Esophagus squamous epithelium (tissue), 5 donors: Measurements from ENCODE around the gene MOGAT3. TPM values are rescaled to one million over a fixed set of nuclear protein-coding genes. Genes with fewer than 3 reads are reported as not detected.

Experiments
- DNase-seq: peaks from one replicate; lab custom pipeline; 2025; lab: John Stamatoyannopoulos, UW
- H3K27ac ChIP-seq, 4 donors: fragments of 200-600 bp; sonication (generic); one replicate each; pipeline ENCODE4 v1.5.1; 2016 to 2019; ENCODE audit warnings: mild to moderate bottlenecking in 1 of 4
- H3K27me3 ChIP-seq, 4 donors: fragments of 200-600 bp; sonication (generic); 1 replicate in 3 of 4; 2 replicates in 1 of 4; pipeline versions ENCODE4 v1.5.1 to v1.6.0; 2017 to 2021; ENCODE audit warnings: antibody characterized with exemption in 1 of 4
- H3K36me3 ChIP-seq, 3 donors: fragments of 200-600 bp; sonication (generic); one replicate each; pipeline ENCODE4 v1.5.1; 2016 to 2019
- H3K4me1 ChIP-seq, 3 donors: fragments of 200-600 bp; sonication (generic); one replicate each; pipeline ENCODE4 v1.5.1; 2017 to 2019
- H3K4me3 ChIP-seq, 4 donors: fragments of 200-600 bp; sonication (generic); 1 replicate in 3 of 4; 2 replicates in 1 of 4; pipeline ENCODE4 v1.5.1; 2016 to 2019; ENCODE audit warnings: mild to moderate bottlenecking in 2 of 4, moderate library complexity in 1 of 4
- H3K9me3 ChIP-seq, 3 donors: fragments of 200-600 bp; sonication (generic); one replicate each; pipeline ENCODE4 v1.5.1; 2016 to 2019
- CTCF ChIP-seq, 6 experiments: fragments of 450-650 bp in 4 of 6; fragments of 200-600 bp in 2 of 6; sonication (generic) in 2 of 6; IDR thresholded peaks; one replicate each; pipeline ENCODE4 v1.5.1; 2016 to 2019; ENCODE audit warnings: antibody characterized with exemption in 6 of 6, mild to moderate bottlenecking in 4 of 6, moderate library complexity in 4 of 6
- POLR2A ChIP-seq, 4 donors: fragments of 450-650 bp; IDR thresholded peaks; one replicate each; pipeline ENCODE4 v1.6.1; 2017; ENCODE audit warnings: antibody characterized with exemption in 4 of 4, mild to moderate bottlenecking in 4 of 4, moderate library complexity in 3 of 4
- WGBS, 2 donors: methylation state at CpG; one replicate each; pipeline ENCODE4 v1.1.5; 2018; 5-methylcytosine and 5-hydroxymethylcytosine counted together
- intact Hi-C: fragments of 100-400 bp; cut with DNase I; formaldehyde crosslinking; loops from one replicate; pipeline ENCODE4 v1.15.0; 2022
- total RNA-seq, 4 donors: library from RNA; depleted of rRNA; stranded (reverse); fragments of >200 nt; gene quantifications; one replicate each; pipeline ENCODE4 v1.1.0, GENCODE V29; 2016
- donor health status: DM: yes; HTN: yes; CAD: no.

MOGAT3 gene, protein sequence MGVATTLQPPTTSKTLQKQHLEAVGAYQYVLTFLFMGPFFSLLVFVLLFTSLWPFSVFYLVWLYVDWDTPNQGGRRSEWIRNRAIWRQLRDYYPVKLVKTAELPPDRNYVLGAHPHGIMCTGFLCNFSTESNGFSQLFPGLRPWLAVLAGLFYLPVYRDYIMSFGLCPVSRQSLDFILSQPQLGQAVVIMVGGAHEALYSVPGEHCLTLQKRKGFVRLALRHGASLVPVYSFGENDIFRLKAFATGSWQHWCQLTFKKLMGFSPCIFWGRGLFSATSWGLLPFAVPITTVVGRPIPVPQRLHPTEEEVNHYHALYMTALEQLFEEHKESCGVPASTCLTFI
- total RNA-seq: not detected

DNA sequence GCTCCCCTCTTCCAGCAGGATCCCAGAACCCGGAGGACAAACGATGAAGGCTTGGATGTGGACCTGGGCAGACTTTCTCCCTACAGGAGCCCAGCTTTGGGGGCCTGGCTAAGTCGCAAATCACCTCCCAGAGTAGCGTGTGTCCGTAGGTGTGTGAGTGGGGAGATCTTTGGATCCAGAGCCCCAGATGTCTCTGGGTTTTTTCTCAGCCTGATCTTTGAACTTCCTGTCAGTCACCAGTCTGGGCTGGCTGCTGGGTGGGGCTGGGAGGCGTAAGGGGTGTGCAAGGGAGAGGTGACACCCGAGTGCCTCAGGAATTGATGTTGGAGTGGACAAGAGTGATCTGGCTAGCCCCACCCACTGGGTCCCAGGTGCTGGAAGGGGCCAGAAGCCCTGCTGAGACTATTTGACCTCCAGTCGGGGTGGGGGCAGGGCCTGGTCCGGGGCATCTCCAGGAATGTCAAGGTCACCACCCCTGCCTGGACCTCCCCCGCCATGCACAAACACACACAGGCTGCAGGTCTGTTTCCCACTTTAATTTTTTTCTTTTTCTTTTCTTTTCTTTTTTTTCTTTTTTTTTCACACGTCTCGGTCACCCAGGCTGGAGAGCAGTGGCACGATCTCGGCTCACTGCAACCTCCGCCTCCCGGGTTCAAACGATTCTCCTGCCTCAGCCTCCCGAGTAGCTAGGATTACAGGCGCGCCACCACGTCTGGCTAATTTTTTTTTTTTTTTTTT is at the start of gene MOGAT3:
TSS of gene MOGAT3 (minus strand) at position 175 of the 738 bp plus-strand sequence. CDS start 182 bp downstream, outside the sequence.
- no peaks in the 10 kb centered on the region for H3K36me3 ChIP-seq
- TF ChIP-seq CTCF (IDR thresholded peaks at IDR 0.05): no peak
- no peak for TF ChIP-seq POLR2A (IDR thresholded peaks at IDR 0.05)
- intact Hi-C loops: no loop called here
- H3K27me3 ChIP-seq: peaks cover 0 to 80% (median 18%) of the 10 kb centered on the region in 4 donors
- no peaks in the 10 kb centered on the region for H3K9me3 ChIP-seq
- WGBS, 2 donors: 33 to 48% methylated on average over 14 to 16 of the region's 21 CpGs
- H3K4me1 ChIP-seq: peaks cover 6 to 14% (median 10%) of the 10 kb centered on the region in 3 donors
- DNase-seq: no peak
- peak within 1 kb of the TSS in 2 of 4 donors; percentile 22 to 48 for H3K4me3 ChIP-seq
- no peak within 1 kb of the TSS for H3K27ac ChIP-seq

GRCh38 chr7:101250324-101250723 is 49.5 kb upstream of the MOGAT3 start:
- H3K36me3 ChIP-seq: peaks cover 0 to 41% (median 0%) of the 10 kb centered on the region in 3 donors

DNA sequence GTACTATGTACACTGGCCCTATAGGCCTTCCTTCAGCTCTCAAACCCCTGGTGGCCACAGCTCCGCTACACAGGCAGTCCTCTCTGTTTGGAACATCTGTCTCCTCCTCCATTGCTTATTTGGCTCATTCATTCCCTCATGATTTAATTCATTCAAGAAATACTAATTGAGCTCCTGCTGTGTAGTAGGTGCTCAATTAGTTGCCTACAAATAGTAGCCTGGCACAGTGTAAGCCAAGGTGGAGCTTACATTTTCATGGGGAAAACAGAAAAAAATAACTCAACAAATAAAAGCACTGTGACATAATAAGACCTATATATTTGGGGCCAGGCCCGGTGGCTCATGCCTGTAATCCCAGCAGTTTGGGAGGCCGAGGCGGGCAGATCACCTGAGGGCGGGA is 47.4 kb upstream of the MOGAT3 start:
- no peak for DNase-seq
- 92 to 94% methylated on average over 4 to 5 of the region's 5 CpGs for WGBS, 2 donors
- peaks cover 17 to 59% (median 32%) of the 10 kb centered on the region in 3 donors for H3K4me1 ChIP-seq
- peaks cover 0 to 41% (median 0%) of the 10 kb centered on the region in 3 donors for H3K36me3 ChIP-seq
- TF ChIP-seq CTCF (IDR thresholded peaks at IDR 0.05): no peak
- TF ChIP-seq POLR2A (IDR thresholded peaks at IDR 0.05): no peak
- intact Hi-C loops: no loop called here
- no peak overlapping the region for H3K27ac ChIP-seq
- H3K27me3 ChIP-seq: no peaks in the 10 kb centered on the region
- no peak overlapping the region for H3K4me3 ChIP-seq
- H3K9me3 ChIP-seq: no peaks in the 10 kb centered on the region

More at GRCh38 chr7:101250324-101250723, 49.5 kb upstream of the MOGAT3 start:
- 86 to 92% methylated on average over 3 of the region's 3 CpGs for WGBS, 2 donors
- no peak for TF ChIP-seq CTCF (IDR thresholded peaks at IDR 0.05)
- TF ChIP-seq POLR2A (IDR thresholded peaks at IDR 0.05): no peak
- no peaks in the 10 kb centered on the region for H3K9me3 ChIP-seq
- H3K27me3 ChIP-seq: no peaks in the 10 kb centered on the region
- DNase-seq: no peak
- intact Hi-C loops: no loop called here
- H3K27ac ChIP-seq: no peak overlapping the region
- H3K4me1 ChIP-seq: peaks cover 7 to 44% (median 23%) of the 10 kb centered on the region in 3 donors
- H3K4me3 ChIP-seq: no peak overlapping the region

DNA sequence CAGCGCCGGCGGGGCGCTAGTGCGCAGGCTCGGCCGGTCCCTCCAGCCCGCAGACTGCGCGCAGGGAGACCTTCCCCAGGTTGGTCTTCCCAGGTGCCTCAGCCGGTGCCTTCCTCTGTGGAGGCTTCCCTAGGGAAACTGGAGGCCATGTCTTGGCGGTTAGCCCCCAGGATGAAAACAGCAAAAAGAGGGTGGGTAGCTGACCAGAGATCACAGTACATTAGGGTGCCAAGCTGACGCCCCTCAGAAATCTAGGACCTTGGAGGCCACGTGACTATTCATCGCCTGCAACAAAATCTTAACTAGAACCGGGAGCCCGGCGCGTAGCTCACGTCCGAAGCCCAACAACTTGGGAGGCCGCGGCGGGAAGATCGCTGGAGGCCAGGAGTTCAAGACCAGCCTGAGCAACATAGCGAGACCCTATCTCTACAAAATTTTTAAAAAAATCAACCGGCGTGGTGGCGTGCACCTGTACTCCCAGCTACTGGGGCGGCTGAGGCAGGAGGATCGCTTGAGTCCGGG is 44.4 kb upstream of the MOGAT3 start:
- H3K4me3 ChIP-seq: peak overlapping the region; percentile 78 to 86 (median 84)
- 43 to 52% methylated on average over 16 to 18 of the region's 32 CpGs for WGBS, 2 donors

More for the DNA sequence above, 44.4 kb upstream of the MOGAT3 start:
- Histone ChIP-seq H3K9me3 (no peaks in the 10 kb centered on the region), H3K4me1 (peaks cover 13 to 69% (median 44%) of the 10 kb centered on the region in 3 donors), H3K27ac (peak overlapping the region; percentile 93 to 98 (median 97)), H3K27me3 (no peaks in the 10 kb centered on the region), H3K36me3 (peaks cover 0 to 51% (median 3%) of the 10 kb centered on the region in 3 donors)
- intact Hi-C loops: no loop called here
- DNase-seq: no peak
- TF ChIP-seq CTCF (IDR thresholded peaks at IDR 0.05) (no peak), POLR2A (IDR thresholded peaks at IDR 0.05) (no peak)
